GM10266 (cell line): ENCODE results near the gene CLEC3A.

Experiments used
- DNase-seq: peaks from one replicate; pipeline ENCODE4 v3.0.0; 2012; ENCODE audit errors: extremely low spot score
- TF ChIP-seq, protein P1 (sequence below): IDR thresholded peaks from 2 replicates; pipeline ENCODE4 v1.5.1; 2012; ENCODE audit warnings: mild to moderate bottlenecking, low read depth; ENCODE audit not compliant: control insufficient read depth, insufficient read depth; ENCODE audit errors: missing control alignments

Gene CLEC3A, protein sequence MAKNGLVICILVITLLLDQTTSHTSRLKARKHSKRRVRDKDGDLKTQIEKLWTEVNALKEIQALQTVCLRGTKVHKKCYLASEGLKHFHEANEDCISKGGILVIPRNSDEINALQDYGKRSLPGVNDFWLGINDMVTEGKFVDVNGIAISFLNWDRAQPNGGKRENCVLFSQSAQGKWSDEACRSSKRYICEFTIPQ

DNA sequence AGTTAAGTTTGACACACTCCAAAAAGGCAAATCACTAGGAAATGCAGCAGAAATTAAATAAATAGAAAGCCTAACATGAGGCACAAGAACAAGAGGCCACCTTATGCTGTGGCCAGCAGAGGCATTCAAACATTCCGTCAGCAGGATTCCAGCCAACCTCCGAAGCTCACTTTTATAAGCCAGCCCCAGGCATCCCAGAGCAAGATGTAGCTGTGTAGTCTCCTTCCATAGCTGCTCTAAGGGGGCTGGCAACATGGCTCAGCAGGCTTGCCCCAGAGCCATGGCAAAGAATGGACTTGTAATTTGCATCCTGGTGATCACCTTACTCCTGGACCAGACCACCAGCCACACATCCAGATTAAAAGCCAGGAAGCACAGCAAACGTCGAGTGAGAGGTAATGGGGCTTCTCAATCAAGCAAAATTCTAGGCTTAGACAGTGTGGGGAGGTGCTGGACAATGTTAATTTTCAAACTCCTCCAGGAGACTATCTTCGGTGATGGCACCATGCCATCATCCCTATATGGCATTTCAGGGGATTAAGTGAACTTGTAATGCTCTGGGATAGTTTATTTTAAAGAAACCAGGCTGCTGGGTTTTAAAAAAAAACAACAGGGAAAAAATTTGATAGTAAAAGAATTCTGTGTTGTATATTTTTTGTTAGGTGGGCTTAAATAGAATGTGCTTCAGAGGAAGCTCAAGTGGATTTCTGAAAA lies at the start of gene CLEC3A:
TSS of gene CLEC3A (plus strand) at position 202 of the 714 bp plus-strand sequence. CDS start at position 281, 79 bp downstream.
- TF ChIP-seq, protein P1, sequence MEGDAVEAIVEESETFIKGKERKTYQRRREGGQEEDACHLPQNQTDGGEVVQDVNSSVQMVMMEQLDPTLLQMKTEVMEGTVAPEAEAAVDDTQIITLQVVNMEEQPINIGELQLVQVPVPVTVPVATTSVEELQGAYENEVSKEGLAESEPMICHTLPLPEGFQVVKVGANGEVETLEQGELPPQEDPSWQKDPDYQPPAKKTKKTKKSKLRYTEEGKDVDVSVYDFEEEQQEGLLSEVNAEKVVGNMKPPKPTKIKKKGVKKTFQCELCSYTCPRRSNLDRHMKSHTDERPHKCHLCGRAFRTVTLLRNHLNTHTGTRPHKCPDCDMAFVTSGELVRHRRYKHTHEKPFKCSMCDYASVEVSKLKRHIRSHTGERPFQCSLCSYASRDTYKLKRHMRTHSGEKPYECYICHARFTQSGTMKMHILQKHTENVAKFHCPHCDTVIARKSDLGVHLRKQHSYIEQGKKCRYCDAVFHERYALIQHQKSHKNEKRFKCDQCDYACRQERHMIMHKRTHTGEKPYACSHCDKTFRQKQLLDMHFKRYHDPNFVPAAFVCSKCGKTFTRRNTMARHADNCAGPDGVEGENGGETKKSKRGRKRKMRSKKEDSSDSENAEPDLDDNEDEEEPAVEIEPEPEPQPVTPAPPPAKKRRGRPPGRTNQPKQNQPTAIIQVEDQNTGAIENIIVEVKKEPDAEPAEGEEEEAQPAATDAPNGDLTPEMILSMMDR, result no peak
- DNase-seq, result no peak

DNA sequence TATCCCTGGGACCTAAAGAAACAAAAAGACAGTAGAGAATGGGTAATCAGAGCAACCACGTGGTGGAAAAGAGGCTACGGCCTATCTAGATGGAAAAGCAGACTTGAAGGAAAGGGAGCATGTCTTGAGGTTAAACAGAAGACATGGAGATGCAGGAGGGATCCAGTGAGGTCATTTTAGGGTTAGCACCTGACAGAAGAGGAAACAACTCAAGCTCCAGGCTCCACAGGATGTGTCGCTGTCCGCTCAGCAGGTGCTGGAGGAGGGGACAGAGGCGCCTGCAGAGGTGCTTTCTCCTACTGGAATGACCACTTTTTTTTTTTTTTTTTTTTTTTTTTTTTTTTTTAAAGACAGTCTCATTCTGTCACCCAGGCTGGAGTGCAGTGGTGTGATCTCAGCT lies 47.5 kb upstream of the CLEC3A start:
- DNase-seq, result no peak
- TF ChIP-seq, protein P1, result no peak

DNA sequence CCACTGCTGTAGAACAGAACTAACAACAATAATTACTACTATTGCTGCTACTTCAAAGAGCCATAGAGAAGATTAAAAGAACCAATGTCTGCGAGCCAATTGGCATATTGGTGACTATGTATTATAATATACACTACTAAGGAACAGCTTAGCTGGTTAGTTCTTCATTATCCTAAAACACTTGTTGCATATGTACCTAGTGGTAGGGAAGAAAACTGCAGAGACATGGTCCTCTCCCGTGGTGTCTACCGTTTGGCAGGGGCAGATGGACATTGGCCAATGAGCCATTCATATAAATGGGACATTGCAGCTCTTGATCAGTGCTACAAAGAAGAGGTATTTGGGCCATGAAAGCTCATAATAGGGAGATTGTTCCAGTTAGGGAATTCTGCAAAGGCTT lies 46.4 kb upstream of the CLEC3A start:
- no peak for DNase-seq
- TF ChIP-seq, protein P1, result no peak

DNA sequence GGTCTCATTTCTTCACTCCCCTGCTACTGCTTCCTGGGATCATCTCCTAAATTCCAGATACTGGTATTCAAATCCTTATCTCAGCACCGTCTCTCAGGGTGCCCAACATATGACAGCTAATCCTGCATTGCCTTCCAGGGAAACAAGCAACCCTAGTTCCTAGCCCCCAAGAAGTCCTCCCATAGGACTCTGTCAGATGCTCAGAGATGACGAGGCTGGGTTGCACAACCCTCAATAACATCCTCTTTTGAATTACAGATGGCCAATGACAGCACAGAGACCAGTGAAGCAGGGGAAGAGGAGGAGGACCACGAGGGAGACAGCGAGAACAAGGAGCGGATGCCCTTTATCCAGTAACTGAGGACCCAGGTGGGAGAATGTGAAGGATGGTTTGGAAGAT lies 45.0 kb upstream of the CLEC3A start:
- DNase-seq, result no peak
- TF ChIP-seq, protein P1, result no peak

DNA sequence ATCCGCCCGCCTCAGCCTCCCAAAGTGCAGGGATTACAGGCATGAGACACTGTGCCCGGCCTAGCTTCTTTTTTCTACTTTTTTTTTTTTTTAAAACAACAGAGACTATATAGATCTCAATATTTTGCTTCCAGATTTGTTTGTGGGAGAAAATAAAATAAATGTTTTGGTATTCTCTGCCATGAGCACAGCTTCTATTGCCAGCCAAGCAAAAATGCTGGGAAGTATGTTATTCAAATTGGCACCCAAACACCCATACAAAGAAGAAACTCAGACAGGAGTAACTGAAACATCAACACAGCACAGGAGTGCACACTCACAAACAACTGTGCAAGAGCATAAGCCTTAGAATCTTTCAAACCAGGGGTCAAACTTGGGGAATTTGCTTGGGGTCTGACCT lies 37.2 kb upstream of the CLEC3A start:
- TF ChIP-seq, protein P1, result no peak
- no peak for DNase-seq

DNA sequence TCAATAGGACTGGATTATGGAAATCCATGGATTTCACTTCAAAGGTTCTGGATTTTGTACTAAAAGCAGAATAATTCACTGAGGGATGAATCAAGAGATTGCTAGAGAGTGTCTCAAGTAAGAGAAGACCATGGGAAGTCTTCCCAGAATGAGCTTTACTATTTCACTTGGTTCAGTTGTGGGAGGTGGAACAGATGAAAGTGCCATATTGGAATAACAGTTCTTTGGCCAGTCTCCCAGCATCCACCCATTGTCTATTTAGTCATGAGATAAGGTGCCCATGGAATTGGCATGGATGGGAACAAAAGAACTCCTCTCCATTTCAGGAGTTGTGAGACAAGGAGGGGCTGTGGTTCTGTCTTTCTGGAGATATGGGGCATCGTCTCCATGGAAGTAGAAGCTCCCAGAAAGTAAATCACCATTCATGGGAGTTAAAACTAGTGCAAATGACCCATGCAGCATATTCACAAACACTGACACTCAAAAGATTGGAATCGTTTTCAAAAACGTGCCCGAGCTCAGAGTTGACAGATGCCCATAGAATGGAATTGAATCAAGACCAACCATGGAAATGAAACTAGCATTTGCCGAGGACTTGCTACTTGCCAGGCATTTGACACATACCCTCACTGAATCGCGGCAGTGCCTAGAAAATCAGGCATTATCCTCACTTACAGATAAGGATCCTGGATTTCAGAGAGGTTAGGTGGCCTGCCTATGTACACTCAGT lies 36.2 kb upstream of the CLEC3A start:
- DNase-seq, result no peak
- TF ChIP-seq, protein P1, result no peak

DNA sequence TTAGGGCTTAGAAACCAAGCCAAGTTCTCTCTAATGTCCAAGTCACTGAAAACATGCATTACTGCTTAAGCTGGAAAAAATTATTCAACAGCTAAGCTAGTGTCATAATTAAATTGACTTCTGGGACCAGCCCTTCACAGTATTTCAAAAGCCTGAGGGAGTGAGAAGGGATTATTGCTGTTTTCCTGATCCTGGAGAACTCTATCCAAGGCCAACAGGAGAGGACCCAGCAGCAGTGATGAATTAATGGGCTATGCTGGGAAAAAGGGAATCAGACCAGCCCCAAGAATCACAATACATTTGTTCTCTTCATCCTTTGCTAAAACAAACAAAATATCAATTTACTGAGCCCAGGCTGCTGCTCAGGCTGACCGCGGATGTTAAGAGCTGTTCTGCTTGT lies 34.5 kb upstream of the CLEC3A start:
- TF ChIP-seq, protein P1, result no peak
- no peak for DNase-seq
